ENCODE measurements around the gene MROH2A.

DNA sequence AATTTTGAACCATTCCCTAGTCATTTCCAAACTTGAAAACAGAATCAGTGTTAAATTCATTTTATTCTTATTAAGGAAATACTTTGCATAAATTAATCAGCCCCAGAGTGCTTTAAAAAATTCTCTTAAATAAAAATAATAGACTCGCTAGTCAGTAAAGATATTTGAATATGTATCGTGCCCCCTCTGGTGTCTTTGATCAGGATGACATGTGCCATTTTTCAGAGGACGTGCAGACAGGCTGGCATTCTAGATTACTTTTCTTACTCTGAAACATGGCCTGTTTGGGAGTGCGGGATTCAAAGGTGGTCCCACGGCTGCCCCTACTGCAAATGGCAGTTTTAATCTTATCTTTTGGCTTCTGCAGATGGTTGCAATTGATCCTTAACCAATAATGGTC, 5.5 kb upstream of the MROH2A start:
- TF ChIP-seq EP300 (IDR thresholded peaks at IDR 0.05; ENCODE audit: low read length) (no peak), E2F6 (IDR thresholded peaks at IDR 0.05; ENCODE audit: borderline replicate concordance in 1 of 2, extremely low read depth in 1 of 2, insufficient read depth in 1 of 2, insufficient read length in 1 of 2, low read depth in 1 of 2, low read length in 1 of 2, poor library complexity in 1 of 2, severe bottlenecking in 1 of 2) (no peak), ZNF274 (IDR thresholded peaks at IDR 0.05; ENCODE audit: borderline replicate concordance, low read depth, low read length) (no peak), DDX20 (tag; IDR thresholded peaks at IDR 0.05; ENCODE audit: low read depth) (no peak), TAF1 (IDR thresholded peaks at IDR 0.05; ENCODE audit: control insufficient read depth, extremely low read depth, insufficient read depth, low read length, severe bottlenecking) (no peak), ETV5 (CRISPR knock-in tag; IDR thresholded peaks at IDR 0.05; ENCODE audit: low read depth) (no peak)
